GM10266 (cell line): ENCODE measurements around the gene PRKG1.

Experiments
- DNase-seq: peaks from one replicate; pipeline ENCODE4 v3.0.0; 2012; ENCODE audit errors: extremely low spot score
- TF ChIP-seq, protein P1 (sequence below): IDR thresholded peaks from 2 replicates; pipeline ENCODE4 v1.5.1; 2012; ENCODE audit warnings: mild to moderate bottlenecking, low read depth; ENCODE audit not compliant: control insufficient read depth, insufficient read depth; ENCODE audit errors: missing control alignments

The PRKG1 gene

DNA sequence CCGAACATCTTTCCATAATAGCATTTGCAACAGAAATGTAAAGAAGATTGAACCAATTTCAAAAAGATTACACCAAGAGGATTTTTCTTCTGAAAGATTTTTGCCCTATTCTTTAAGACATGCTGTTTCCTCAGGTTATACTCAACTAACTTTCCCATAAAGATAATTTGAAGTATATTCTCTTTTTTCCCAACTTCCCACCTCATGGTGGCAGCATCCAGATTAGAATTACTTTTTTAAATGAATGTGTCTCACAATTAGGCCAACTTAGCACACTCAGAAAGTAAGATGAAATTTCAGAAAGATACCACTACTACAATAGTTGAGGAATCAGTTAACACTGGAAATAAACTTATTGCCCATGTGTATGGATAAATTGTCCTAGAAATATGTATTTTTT lies 803.3 kb downstream of the PRKG1 start:
- no peak for DNase-seq

GRCh38 chr10:51878695-51879094 lies 804.4 kb downstream of the PRKG1 start:
- TF ChIP-seq, protein P1, sequence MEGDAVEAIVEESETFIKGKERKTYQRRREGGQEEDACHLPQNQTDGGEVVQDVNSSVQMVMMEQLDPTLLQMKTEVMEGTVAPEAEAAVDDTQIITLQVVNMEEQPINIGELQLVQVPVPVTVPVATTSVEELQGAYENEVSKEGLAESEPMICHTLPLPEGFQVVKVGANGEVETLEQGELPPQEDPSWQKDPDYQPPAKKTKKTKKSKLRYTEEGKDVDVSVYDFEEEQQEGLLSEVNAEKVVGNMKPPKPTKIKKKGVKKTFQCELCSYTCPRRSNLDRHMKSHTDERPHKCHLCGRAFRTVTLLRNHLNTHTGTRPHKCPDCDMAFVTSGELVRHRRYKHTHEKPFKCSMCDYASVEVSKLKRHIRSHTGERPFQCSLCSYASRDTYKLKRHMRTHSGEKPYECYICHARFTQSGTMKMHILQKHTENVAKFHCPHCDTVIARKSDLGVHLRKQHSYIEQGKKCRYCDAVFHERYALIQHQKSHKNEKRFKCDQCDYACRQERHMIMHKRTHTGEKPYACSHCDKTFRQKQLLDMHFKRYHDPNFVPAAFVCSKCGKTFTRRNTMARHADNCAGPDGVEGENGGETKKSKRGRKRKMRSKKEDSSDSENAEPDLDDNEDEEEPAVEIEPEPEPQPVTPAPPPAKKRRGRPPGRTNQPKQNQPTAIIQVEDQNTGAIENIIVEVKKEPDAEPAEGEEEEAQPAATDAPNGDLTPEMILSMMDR, result no peak
- no peak for DNase-seq

More for the DNA sequence above, 803.3 kb downstream of the PRKG1 start:
- TF ChIP-seq, protein P1, result peak; percentile 1

- TF ChIP-seq, protein P1, result no peak
- peak; percentile 15 for DNase-seq
Observed at GRCh38 chr10:51879238-51879637, 805.0 kb downstream of the PRKG1 start.

DNA sequence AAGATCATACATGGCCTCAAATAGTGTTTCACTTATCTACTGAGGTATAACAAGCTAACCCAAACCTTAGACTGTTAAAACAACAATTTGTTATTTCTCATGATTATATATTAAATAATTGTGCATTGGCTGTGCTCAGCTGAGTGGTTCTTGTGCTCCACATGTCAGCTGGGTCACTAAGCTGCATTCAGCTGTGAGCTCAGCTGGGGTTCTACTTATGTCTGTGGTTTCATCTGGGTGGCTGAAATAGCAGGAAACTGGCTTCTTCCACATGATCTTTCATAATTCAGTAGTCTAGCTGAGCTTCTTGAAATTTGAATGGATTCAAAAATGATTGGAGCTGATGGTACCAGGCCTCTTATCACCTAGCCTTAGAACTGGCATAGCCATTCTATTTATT lies 806.9 kb downstream of the PRKG1 start:
- TF ChIP-seq, protein P1, result no peak
- DNase-seq, result no peak

DNA sequence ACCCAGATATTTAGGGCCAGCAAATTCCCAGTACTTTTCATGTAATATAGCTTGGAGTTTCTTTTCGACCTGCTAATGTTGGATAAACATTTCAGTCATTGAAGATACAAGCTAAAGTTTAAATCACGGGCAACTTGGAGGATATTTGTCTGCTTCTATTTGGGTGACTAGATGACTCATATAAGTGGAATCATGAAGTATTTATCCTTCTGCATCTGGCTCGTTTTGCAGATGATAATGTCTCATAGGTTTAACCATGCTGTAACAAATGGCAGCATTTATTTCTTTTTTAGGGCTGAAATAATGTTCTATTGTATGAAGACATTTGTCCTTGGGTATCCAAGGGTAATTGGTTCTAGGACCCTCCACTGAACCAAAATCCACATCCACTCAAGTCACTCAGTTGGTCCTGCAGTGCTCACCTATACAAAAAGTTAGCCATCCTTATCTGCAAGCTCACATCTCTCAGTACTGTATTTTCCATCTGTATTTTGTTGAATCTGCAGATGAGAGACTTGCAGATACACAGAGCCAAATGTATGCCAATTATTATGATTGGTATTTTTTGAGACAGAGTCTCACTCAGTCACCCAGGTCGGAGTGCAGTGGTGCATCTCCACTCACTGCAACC lies 812.3 kb downstream of the PRKG1 start:
- TF ChIP-seq, protein P1, result no peak
- no peak for DNase-seq

GRCh38 chr10:51888263-51888662 lies 814.0 kb downstream of the PRKG1 start:
- no peak for DNase-seq
- TF ChIP-seq, protein P1, result no peak

DNA sequence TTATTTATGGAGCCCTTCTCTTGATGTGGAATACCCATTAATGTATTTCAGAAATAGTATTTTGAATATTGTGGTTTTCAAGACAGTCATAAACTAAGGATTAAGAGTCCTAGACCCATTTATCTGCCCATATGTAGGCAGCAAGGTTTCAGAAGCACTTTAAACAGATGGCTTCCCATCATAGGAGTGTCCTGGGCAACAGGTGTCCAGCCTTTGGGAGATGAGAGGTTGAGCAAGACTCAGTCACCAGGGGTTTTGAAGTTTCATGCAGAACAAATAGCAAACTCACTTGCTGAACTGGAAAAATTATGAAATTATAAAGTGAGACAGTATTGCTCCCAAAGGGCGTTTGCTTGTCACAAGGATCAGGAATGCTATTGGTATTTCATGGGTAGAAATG lies 818.0 kb downstream of the PRKG1 start:
- no peak for DNase-seq
- TF ChIP-seq, protein P1, result no peak
